Upper lobe of left lung (tissue), 4 donors: Measurements from ENCODE around the gene CD300A.
"Not testable (repeated sequence)": the region's sequence is repeated elsewhere in the genome, so short reads cannot be mapped to it uniquely, and the experiment has no call there.

Experiments used
- CTCF ChIP-seq, 6 experiments: fragments of 450-650 bp in 4 of 6; fragments of 200-600 bp in 2 of 6; sonication (generic) in 2 of 6; IDR thresholded peaks; one replicate each; pipeline ENCODE4 v1.5.1; 2016 to 2019; ENCODE audit warnings: antibody characterized with exemption in 6 of 6
- POLR2A ChIP-seq, 4 donors: fragments of 450-650 bp; IDR thresholded peaks; one replicate each; pipeline ENCODE4 v1.5.1; 2016 to 2017; ENCODE audit warnings: antibody characterized with exemption in 4 of 4, mild to moderate bottlenecking in 2 of 4
- POLR2AphosphoS5 ChIP-seq, 2 donors: sonication (generic); formaldehyde crosslinking; IDR thresholded peaks; one replicate each; pipeline ENCODE4 v1.5.1; 2017; ENCODE audit warnings: antibody characterized with exemption in 2 of 2

- TF ChIP-seq POLR2AphosphoS5, POLR2A, CTCF (IDR thresholded peaks at IDR 0.05): not testable (repeated sequence)
Observed at GRCh38 chr17:74503949-74504348, 37.5 kb downstream of the CD300A start.
